GM10248 (cell line): Measurements from ENCODE around the gene PRDM16.

Experiments
- CTCF ChIA-PET: fragments of 300-600 bp; sonication (Branson Sonifier 250); formaldehyde crosslinking; extraction: SDS; loops from one replicate; lab custom pipeline; 2021; ENCODE audit warnings: antibody characterized with exemption; lab: Yijun Ruan, JAX
- POLR2A ChIA-PET: fragments of 350-650 bp; sonication (Branson Sonifier 250); formaldehyde crosslinking; extraction: SDS; loops from one replicate; lab custom pipeline; 2020; ENCODE audit warnings: antibody characterized with exemption; lab: Yijun Ruan, JAX
- DNase-seq: peaks from one replicate; pipeline ENCODE4 v3.0.0; 2012; ENCODE audit errors: extremely low spot score
- CTCF ChIP-seq: IDR thresholded peaks from 2 replicates; pipeline ENCODE4 v1.5.1; 2012; ENCODE audit warnings: mild to moderate bottlenecking, low read depth; ENCODE audit errors: extremely low read depth, missing control alignments, control extremely low read depth

PRDM16 gene

GRCh38 chr1:3120140-3120539, 51.1 kb downstream of the PRDM16 start:
- no peak for DNase-seq
- ChIA-PET POLR2A (no interaction called here), CTCF (no interaction called here)
- no peak for TF ChIP-seq CTCF

GRCh38 chr1:3120994-3121393, 52.0 kb downstream of the PRDM16 start:
- no peak for TF ChIP-seq CTCF
- ChIA-PET CTCF (no interaction called here), POLR2A (no interaction called here)
- DNase-seq: no peak

GRCh38 chr1:3121401-3122210, 52.6 kb downstream of the PRDM16 start:
- no peak for DNase-seq
- CTCF ChIA-PET: no interaction called here
- no peak for TF ChIP-seq CTCF
- POLR2A ChIA-PET: no interaction called here

- ChIA-PET CTCF (no interaction called here), POLR2A (no interaction called here)
- TF ChIP-seq CTCF: no peak
- DNase-seq: no peak
Measured at GRCh38 chr1:3122311-3122710, 53.3 kb downstream of the PRDM16 start.

- POLR2A ChIA-PET: no interaction called here
- CTCF ChIA-PET: no interaction called here
- no peak for DNase-seq
- no peak for TF ChIP-seq CTCF
Measured at GRCh38 chr1:3124246-3124645, 55.2 kb downstream of the PRDM16 start.

GRCh38 chr1:3125078-3125477, 56.1 kb downstream of the PRDM16 start:
- DNase-seq: no peak
- TF ChIP-seq CTCF: no peak
- CTCF ChIA-PET: no interaction called here
- POLR2A ChIA-PET: no interaction called here
